Keratinocyte (primary cell): ENCODE measurements around the gene CFAP54. TPM values are rescaled to one million over a fixed set of nuclear protein-coding genes. Genes with fewer than 3 reads are reported as not detected.

Experiments
- DNase-seq: peaks from one replicate; pipeline ENCODE4 v3.0.0-alpha.2; 2011; ENCODE audit warnings: low read depth, missing footprints, low spot score
- FAIRE-seq: peaks from 2 replicates; lab custom pipeline; 2011; peaks lifted over from hg19 to GRCh38; lab: Jason Lieb, UNC
- H2AFZ ChIP-seq: 2 replicates; pipeline ENCODE4 v1.6.0; 2012; ENCODE audit warnings: low read length, control low read depth, inconsistent platforms; ENCODE audit not compliant: control insufficient read depth
- H3K27ac ChIP-seq: 2 replicates; pipeline ENCODE4 v1.5.1; 2011; ENCODE audit warnings: low read length; ENCODE audit not compliant: control insufficient read depth, insufficient read depth
- H3K27me3 ChIP-seq: 3 replicates; pipeline ENCODE4 v1.6.0; 2011; ENCODE audit warnings: low read length; ENCODE audit not compliant: control insufficient read depth, insufficient read depth; ENCODE audit errors: extremely low read depth
- H3K36me3 ChIP-seq, 2 experiments: 2 replicates in 1 of 2; 3 replicates in 1 of 2; pipeline ENCODE4 v1.5.1; 2011; ENCODE audit warnings: low read length in 2 of 2, mild to moderate bottlenecking in 1 of 2; ENCODE audit not compliant: control insufficient read depth in 2 of 2, insufficient read depth in 2 of 2; ENCODE audit errors: extremely low read depth in 1 of 2
- H3K4me1 ChIP-seq: 3 replicates; pipeline ENCODE4 v1.5.1; 2011; ENCODE audit warnings: low read length; ENCODE audit not compliant: control insufficient read depth, insufficient read depth; ENCODE audit errors: extremely low read depth
- H3K4me2 ChIP-seq: 3 replicates; pipeline ENCODE4 v1.6.0; 2011; ENCODE audit warnings: low read depth, low read length; ENCODE audit not compliant: control insufficient read depth, insufficient read depth; ENCODE audit errors: extremely low read depth
- H3K4me3 ChIP-seq, 3 experiments: fragments of 200-600 bp in 1 of 3; sonication (generic) in 1 of 3; 2 replicates in 2 of 3; 3 replicates in 1 of 3; pipeline ENCODE4 v1.5.1; 2011 to 2016; ENCODE audit warnings: low read length in 3 of 3, mild to moderate bottlenecking in 3 of 3, control low read depth in 2 of 3, inconsistent platforms in 1 of 3, low read depth in 1 of 3, mixed read lengths in 1 of 3, mixed run types in 1 of 3, moderate library complexity in 1 of 3; ENCODE audit not compliant: control insufficient read depth in 2 of 3, insufficient read depth in 2 of 3; ENCODE audit errors: extremely low read depth in 1 of 3
- H3K79me2 ChIP-seq: 2 replicates; pipeline ENCODE4 v1.6.0; 2012; ENCODE audit warnings: low read length; ENCODE audit not compliant: control insufficient read depth, insufficient read depth
- H3K9ac ChIP-seq: 3 replicates; pipeline ENCODE4 v1.6.0; 2011; ENCODE audit warnings: low read length; ENCODE audit not compliant: control insufficient read depth, insufficient read depth; ENCODE audit errors: extremely low read depth
- H3K9me1 ChIP-seq: 3 replicates; pipeline ENCODE4 v1.6.0; 2011; ENCODE audit warnings: low read length; ENCODE audit not compliant: control insufficient read depth, insufficient read depth; ENCODE audit errors: extremely low read depth
- H3K9me3 ChIP-seq: 2 replicates; pipeline ENCODE4 v1.5.1; 2012; ENCODE audit warnings: low read depth, low read length; ENCODE audit not compliant: control insufficient read depth
- H4K20me1 ChIP-seq: 3 replicates; pipeline ENCODE4 v1.6.0; 2011; ENCODE audit warnings: low read length; ENCODE audit not compliant: control insufficient read depth, insufficient read depth; ENCODE audit errors: extremely low read depth
- CTCF ChIP-seq, 3 experiments: IDR thresholded peaks in 1 of 3; conservative IDR thresholded peaks in 1 of 3; optimal IDR thresholded peaks in 1 of 3; 2 replicates in 2 of 3; 3 replicates in 1 of 3; pipeline versions ENCODE3 to v1.5.1; 2011; ENCODE audit warnings: low read length in 3 of 3, mild to moderate bottlenecking in 3 of 3, moderate library complexity in 2 of 3, control low read depth in 1 of 3, inconsistent platforms in 1 of 3; ENCODE audit not compliant: insufficient read depth in 2 of 3; ENCODE audit errors: extremely low read depth in 1 of 3
- EZH2 ChIP-seq: IDR thresholded peaks from one replicate; pipeline ENCODE4 v1.6.1; 2012; ENCODE audit warnings: inconsistent platforms, mild to moderate bottlenecking, low read length, moderate library complexity
- dilution Hi-C: fragments of 300-500 bp; cut with MboI; formaldehyde crosslinking; loops from one replicate; pipeline ENCODE4 v1.7.0; 2020; ENCODE audit warnings: low sequenced_read_pairs; ENCODE audit not compliant: extremely low pct_ligation_motif_present
- polyA plus RNA-seq, 5 experiments: library from polyadenylated mRNA; depleted of rRNA in 3 of 5; stranded (reverse) in 3 of 5; stranded (forward) in 1 of 5; unstranded in 1 of 5; fragments of >200 nt; gene quantifications; 1 replicate in 1 of 5; 2 replicates in 3 of 5; 3 replicates in 1 of 5; pipeline versions ENCODE4 v1.2.1 to v1.2.3, GENCODE V29; 2011 to 2012; ENCODE audit warnings: missing spikeins in 2 of 5, low read depth in 1 of 5, low replicate concordance in 1 of 5

Gene CFAP54
- polyA plus RNA-seq, 1 donor (not counting 4 experiments of a cell fraction or from before 2014, with no cell fraction given), result 1.2 TPM

GRCh38 chr12:96526110-96526509 is 36.7 kb downstream of the CFAP54 start:
- dilution Hi-C loops, result no loop called here
- FAIRE-seq (peak; percentile 13), DNase-seq (no peak)
- no peaks in the 10 kb centered on the region for H3K36me3 ChIP-seq
- no peak overlapping the region for H3K27ac ChIP-seq
- no peak overlapping the region for H3K4me2 ChIP-seq
- no peak overlapping the region for H2AFZ ChIP-seq
- H3K9ac ChIP-seq, result no peak overlapping the region
- no peaks in the 10 kb centered on the region for H4K20me1 ChIP-seq
- H3K9me1 ChIP-seq, result no peaks in the 10 kb centered on the region
- no peak overlapping the region for H3K4me3 ChIP-seq
- H3K4me1 ChIP-seq, result no peaks in the 10 kb centered on the region
- TF ChIP-seq CTCF (optimal IDR thresholded peaks at IDR 0.05 in 1 of 3, IDR thresholded peaks at IDR 0.05 in 1 of 3, conservative IDR thresholded peaks at IDR 0.05 in 1 of 3; ENCODE audit: extremely low read depth in 1 of 3, insufficient read depth in 2 of 3, low read length in 3 of 3), result no peak
- no peak for TF ChIP-seq EZH2
- H3K79me2 ChIP-seq, result no peaks in the 10 kb centered on the region
- H3K27me3 ChIP-seq, result no peaks in the 10 kb centered on the region
- H3K9me3 ChIP-seq, result no peaks in the 10 kb centered on the region

DNA sequence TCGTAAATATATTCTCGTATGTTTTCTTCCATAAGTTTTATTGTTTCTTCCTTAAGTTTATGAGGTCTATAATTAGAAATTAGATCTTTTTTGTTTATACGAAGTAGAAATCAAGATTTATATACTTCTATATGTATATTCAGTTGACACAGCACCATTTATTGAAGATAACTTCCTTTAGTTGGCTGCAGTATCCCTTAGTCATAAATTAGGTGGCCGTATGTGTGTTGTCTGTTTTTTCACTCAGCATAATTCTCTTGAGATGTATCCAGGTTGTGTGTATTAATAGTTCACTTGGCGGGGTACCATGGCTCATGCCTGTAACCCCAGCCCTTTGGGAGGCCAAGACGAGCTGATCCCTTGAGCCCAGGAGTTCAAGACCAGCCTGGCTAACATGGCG is 40.5 kb downstream of the CFAP54 start:
- no peak overlapping the region for H3K9ac ChIP-seq
- no peak overlapping the region for H3K4me2 ChIP-seq
- dilution Hi-C loops, result no loop called here
- no peaks in the 10 kb centered on the region for H3K9me3 ChIP-seq
- H3K79me2 ChIP-seq, result no peaks in the 10 kb centered on the region
- DNase-seq, result no peak
- no peaks in the 10 kb centered on the region for H3K9me1 ChIP-seq
- H3K36me3 ChIP-seq, result no peaks in the 10 kb centered on the region
- no peak overlapping the region for H3K27ac ChIP-seq
- no peak for TF ChIP-seq EZH2
- TF ChIP-seq CTCF (optimal IDR thresholded peaks at IDR 0.05 in 1 of 3, IDR thresholded peaks at IDR 0.05 in 1 of 3, conservative IDR thresholded peaks at IDR 0.05 in 1 of 3; ENCODE audit: extremely low read depth in 1 of 3, insufficient read depth in 2 of 3, low read length in 3 of 3), result no peak
- FAIRE-seq, result no peak
- no peaks in the 10 kb centered on the region for H4K20me1 ChIP-seq
- H3K4me1 ChIP-seq, result no peaks in the 10 kb centered on the region
- H3K4me3 ChIP-seq, result no peak overlapping the region
- H2AFZ ChIP-seq, result no peak overlapping the region
- no peaks in the 10 kb centered on the region for H3K27me3 ChIP-seq
